Ovary (tissue), 9 donors: Measurements from ENCODE around the gene PPCDC. TPM values are rescaled to one million over a fixed set of nuclear protein-coding genes. Genes with fewer than 3 reads are reported as not detected.

Experiments
- DNase-seq, 5 donors: peaks; one replicate each; pipeline ENCODE4 v3.0.0-alpha.2; 2019 to 2020
- H3K27ac ChIP-seq, 2 donors: fragments of 200-600 bp; one replicate each; pipeline versions ENCODE4 v1.5.1 to v1.8.0; 2019 to 2022
- H3K27me3 ChIP-seq: fragments of 200-600 bp; one replicate; pipeline ENCODE4 v1.8.0; 2022
- H3K36me3 ChIP-seq: fragments of 200-600 bp; sonication (generic); one replicate; pipeline ENCODE4 v1.5.1; 2019
- H3K4me1 ChIP-seq: one replicate; pipeline ENCODE4 v1.8.1; 2013; ENCODE audit warnings: mild to moderate bottlenecking, moderate library complexity; ENCODE audit not compliant: insufficient read depth
- H3K4me3 ChIP-seq: fragments of 200-600 bp; sonication (generic); one replicate; pipeline ENCODE4 v1.5.1; 2017
- H3K9me3 ChIP-seq, 2 donors: fragments of 200-600 bp in 1 of 2; sonication (generic) in 1 of 2; one replicate each; pipeline versions ENCODE4 v1.5.1 to v1.8.1; 2013 to 2019; ENCODE audit warnings: mild to moderate bottlenecking in 1 of 2, moderate library complexity in 1 of 2
- EP300 ChIP-seq: sonication (generic); formaldehyde crosslinking; IDR thresholded peaks from one replicate; pipeline ENCODE4 v1.6.1; 2017; ENCODE audit warnings: antibody characterized with exemption
- POLR2A ChIP-seq: fragments of 450-650 bp; IDR thresholded peaks from one replicate; pipeline ENCODE4 v1.6.1; 2017; ENCODE audit warnings: antibody characterized with exemption, mild to moderate bottlenecking, moderate library complexity
- WGBS, 3 donors: extraction: QIAGEN DNeasy Blood & Tissue Kit in 1 of 3; methylation state at CpG; one replicate each; pipeline versions ENCODE4 v1.1.5 to v1.1.7; 2013 to 2017; 5-methylcytosine and 5-hydroxymethylcytosine counted together
- intact Hi-C, 4 donors: fragments of 100-400 bp; cut with DNase I; formaldehyde crosslinking; loops; one replicate each; pipeline versions ENCODE4 v1.11.0 to v1.15.1; 2022 to 2023
- polyA plus RNA-seq, 2 donors: library from polyadenylated mRNA; stranded (reverse); fragments of 200-250 nt in 1 of 2; fragments of 350-450 nt in 1 of 2; fragmentation: Illumina TruSeq in 1 of 2; extraction: RNeasy Lipid Tissue Mini Kit (QIAGEN cat#74804) in 1 of 2; gene quantifications; one replicate each; pipeline ENCODE4 v1.2.3, GENCODE V29; 2013 to 2014
- total RNA-seq, 7 donors: library from RNA; depleted of rRNA in 2 of 7; stranded (reverse); fragments of >200 nt in 2 of 7; fragmentation: NEBNext Ultra II Directional in 3 of 7; extraction: Animal tissue kit (Norgen Biotek cat#: 25700) in 3 of 7; gene quantifications; one replicate each; pipeline versions ENCODE4 v1.1.0 to v1.2.4, GENCODE V29; 2016 to 2023
- TF ChIP-seq, protein P1 (sequence below), 3 donors: fragments of 450-650 bp in 2 of 3; fragments of 200-600 bp in 1 of 3; IDR thresholded peaks; one replicate each; pipeline versions ENCODE4 v1.5.1 to v1.8.0; 2016 to 2022; ENCODE audit warnings: antibody characterized with exemption in 3 of 3, mild to moderate bottlenecking in 1 of 3
- donor health status: DM: no; HTN: no; CAD: no; lungs with moderate emphysema.
- donor health status: DM: no; HTN: no; CAD: no.
- donor health status: Bipolar disorder and iron deficiency.
- donor health status: DM: yes; HTN: yes; CAD: no.
- donor health status: DM: no; HTN: no; CAD: no.
- donor health status: DM: yes; HTN: yes; CAD: no.

The PPCDC gene
- total and polyA plus RNA-seq, 9 donors, result 4.0 to 20.6 (median 9.7) TPM

DNA sequence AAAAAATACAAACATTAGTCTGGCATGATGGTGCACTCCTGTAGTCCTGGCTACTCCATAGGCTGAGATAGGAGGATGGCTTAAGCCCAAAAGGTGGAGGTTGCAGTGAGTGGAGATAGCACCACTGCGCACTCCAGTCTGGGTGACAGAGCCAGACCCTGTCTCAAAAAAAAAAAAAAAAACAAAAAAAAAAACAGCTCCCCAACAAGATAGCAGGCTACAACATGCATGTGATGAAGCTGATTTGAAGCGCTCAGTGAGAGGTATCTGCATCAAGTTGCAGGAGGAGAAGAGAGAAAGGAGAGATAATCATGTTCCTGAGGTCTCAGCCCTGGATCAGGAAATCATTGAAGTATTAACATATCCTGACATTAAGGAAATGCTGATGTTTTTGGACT, 608 bp upstream of the PPCDC start:
- no peak overlapping the region for H3K27ac ChIP-seq
- H3K27me3 ChIP-seq, result no peaks in the 10 kb centered on the region
- intact Hi-C loops, result loop anchor here in 2 of 4 donors (5.0 to 10.0 kb wide), 2 partner anchors 65 to 282 kb away; partner anchors contain the start of gene RPP25 (in 1 of the 2)
- no peak for DNase-seq
- H3K4me1 ChIP-seq, result no peaks in the 10 kb centered on the region
- no peak for TF ChIP-seq POLR2A
- no peak for TF ChIP-seq EP300
- TF ChIP-seq, protein P1, sequence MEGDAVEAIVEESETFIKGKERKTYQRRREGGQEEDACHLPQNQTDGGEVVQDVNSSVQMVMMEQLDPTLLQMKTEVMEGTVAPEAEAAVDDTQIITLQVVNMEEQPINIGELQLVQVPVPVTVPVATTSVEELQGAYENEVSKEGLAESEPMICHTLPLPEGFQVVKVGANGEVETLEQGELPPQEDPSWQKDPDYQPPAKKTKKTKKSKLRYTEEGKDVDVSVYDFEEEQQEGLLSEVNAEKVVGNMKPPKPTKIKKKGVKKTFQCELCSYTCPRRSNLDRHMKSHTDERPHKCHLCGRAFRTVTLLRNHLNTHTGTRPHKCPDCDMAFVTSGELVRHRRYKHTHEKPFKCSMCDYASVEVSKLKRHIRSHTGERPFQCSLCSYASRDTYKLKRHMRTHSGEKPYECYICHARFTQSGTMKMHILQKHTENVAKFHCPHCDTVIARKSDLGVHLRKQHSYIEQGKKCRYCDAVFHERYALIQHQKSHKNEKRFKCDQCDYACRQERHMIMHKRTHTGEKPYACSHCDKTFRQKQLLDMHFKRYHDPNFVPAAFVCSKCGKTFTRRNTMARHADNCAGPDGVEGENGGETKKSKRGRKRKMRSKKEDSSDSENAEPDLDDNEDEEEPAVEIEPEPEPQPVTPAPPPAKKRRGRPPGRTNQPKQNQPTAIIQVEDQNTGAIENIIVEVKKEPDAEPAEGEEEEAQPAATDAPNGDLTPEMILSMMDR (IDR thresholded peaks at IDR 0.05), result no peak
- no peaks in the 10 kb centered on the region for H3K9me3 ChIP-seq
- WGBS, 3 donors, result 96 to 98% (median 98%) methylated on average over 2 of the region's 2 CpGs
- no peaks in the 10 kb centered on the region for H3K36me3 ChIP-seq
- H3K4me3 ChIP-seq, result no peak overlapping the region

- Histone ChIP-seq H3K36me3 (no peaks in the 10 kb centered on the region), H3K27ac (peak overlapping the region; percentile 73 to 83), H3K27me3 (no peaks in the 10 kb centered on the region), H3K4me1 (no peaks in the 10 kb centered on the region), H3K4me3 (peak overlapping the region; percentile 75), H3K9me3 (no peaks in the 10 kb centered on the region)
- peak in 2 of 5 donors; percentile 40 to 45 for DNase-seq
- TF ChIP-seq, protein P1 (IDR thresholded peaks at IDR 0.05), result no peak
- TF ChIP-seq EP300, result no peak
- 8 to 11% (median 10%) methylated on average over 12 of the region's 12 CpGs for WGBS, 3 donors
- intact Hi-C loops, result loop anchor here in 2 of 4 donors (5.0 to 10.0 kb wide), 2 partner anchors 67 to 281 kb away; partner anchors contain the start of gene RPP25 (in 1 of the 2)
Observed at GRCh38 chr15:75023872-75024636, 664 bp downstream of the PPCDC start.

DNA sequence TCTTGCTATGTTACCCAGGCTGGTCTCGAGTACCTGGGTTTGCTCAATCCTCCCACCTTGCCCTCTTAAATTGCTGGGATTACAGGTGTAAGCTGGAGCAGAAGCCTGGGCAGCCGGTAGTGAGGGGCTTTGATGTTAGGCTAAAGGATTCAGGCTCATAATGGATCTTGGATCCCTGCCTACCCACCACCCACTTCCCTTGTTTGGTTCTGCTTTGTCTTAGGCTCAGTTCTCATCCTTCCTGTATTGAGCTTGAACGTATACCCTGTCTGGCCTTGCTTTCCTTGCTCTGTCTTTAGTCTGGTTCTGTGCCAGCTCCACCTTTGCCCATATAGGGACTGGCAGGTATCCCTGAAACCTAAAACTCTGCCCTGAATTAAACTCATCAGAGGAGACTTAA, 1.7 kb downstream of the PPCDC start:
- no peaks in the 10 kb centered on the region for H3K36me3 ChIP-seq
- peaks cover 7% of the 10 kb centered on the region for H3K4me1 ChIP-seq
- 67 to 68% (median 68%) methylated on average over 3 of the region's 3 CpGs for WGBS, 3 donors
- H3K4me3 ChIP-seq, result no peak overlapping the region
- no peak for TF ChIP-seq EP300
- no peak for TF ChIP-seq POLR2A
- TF ChIP-seq, protein P1 (IDR thresholded peaks at IDR 0.05), result no peak
- no peaks in the 10 kb centered on the region for H3K27me3 ChIP-seq
- H3K9me3 ChIP-seq, result no peaks in the 10 kb centered on the region
- no peak for DNase-seq
- H3K27ac ChIP-seq, result no peak overlapping the region
- intact Hi-C loops, result loop anchor here in 1 of 4 donors (10.0 kb wide), 1 partner anchor 280 kb away; no protein-coding TSS in a partner anchor

GRCh38 chr15:75025548-75026260, 2.3 kb downstream of the PPCDC start:
- H3K4me1 ChIP-seq, result peaks cover 9% of the 10 kb centered on the region
- WGBS, 3 donors, result 90 to 94% (median 93%) methylated on average over 5 of the region's 5 CpGs
- H3K27me3 ChIP-seq, result no peaks in the 10 kb centered on the region
- DNase-seq, result no peak
- TF ChIP-seq, protein P1 (IDR thresholded peaks at IDR 0.05), result no peak
- TF ChIP-seq EP300 (no peak), POLR2A (no peak)
- no peaks in the 10 kb centered on the region for H3K9me3 ChIP-seq
- no peaks in the 10 kb centered on the region for H3K36me3 ChIP-seq
- intact Hi-C loops, result loop anchor here in 1 of 4 donors (2.0 to 10.0 kb wide), 2 partner anchors 181 to 279 kb away; no protein-coding TSS in a partner anchor
- no peak overlapping the region for H3K27ac ChIP-seq
- no peak overlapping the region for H3K4me3 ChIP-seq
